B cell (primary cell): Measurements from ENCODE around the gene TENT5C. TPM values are rescaled to one million over a fixed set of nuclear protein-coding genes. Genes with fewer than 3 reads are reported as not detected.

Source experiments
- ATAC-seq: fragments of 200-7000 bp; cut with Tn5 transposase; one replicate; pipeline ENCODE4 v1.10.0; 2021; ENCODE audit warnings: low read depth, mild to moderate bottlenecking, moderate number of reproducible peaks, moderate library complexity
- CTCF ChIA-PET: fragments of 350-600 bp; sonication (Branson Sonifier 250); formaldehyde crosslinking; loops from one replicate; lab custom pipeline; 2021; ENCODE audit warnings: antibody characterized with exemption, inconsistent platforms; lab: Charles Lee
- POLR2A ChIA-PET: fragments of 350-600 bp; sonication (Branson Sonifier 250); formaldehyde crosslinking; loops from one replicate; lab custom pipeline; 2021; ENCODE audit warnings: antibody characterized with exemption; lab: Charles Lee
- DNase-seq: peaks from one replicate; pipeline ENCODE4 v3.0.0; 2013
- H2AFZ ChIP-seq: 2 replicates; pipeline ENCODE4 v1.6.1; 2012; ENCODE audit warnings: mild to moderate bottlenecking, low read depth, low read length; ENCODE audit not compliant: insufficient read depth, poor library complexity, severe bottlenecking
- H3K27ac ChIP-seq, 2 donors: 1 replicate in 1 of 2; 2 replicates in 1 of 2; pipeline ENCODE4 v1.5.1; 2012 to 2013; ENCODE audit warnings: low read length in 2 of 2, mild to moderate bottlenecking in 2 of 2, moderate library complexity in 1 of 2
- H3K27me3 ChIP-seq, 4 experiments: fragments of 200-600 bp in 1 of 4; sonication (generic) in 1 of 4; replicated peaks in 1 of 4; 1 replicate in 2 of 4; 2 replicates in 2 of 4; pipeline versions ENCODE4 v1.6.1 to v1.7.0; 2013 to 2016; ENCODE audit warnings: low read length in 3 of 4, mild to moderate bottlenecking in 2 of 4, mixed read lengths in 1 of 4, moderate library complexity in 1 of 4; ENCODE audit not compliant: insufficient read depth in 4 of 4, control insufficient read depth in 3 of 4; ENCODE audit errors: control extremely low read depth in 1 of 4
- H3K36me3 ChIP-seq, 2 experiments: replicated peaks in 1 of 2; 1 replicate in 1 of 2; 2 replicates in 1 of 2; pipeline versions ENCODE4 v1.6.1 to v1.7.1; 2013; ENCODE audit warnings: low read length in 1 of 2; ENCODE audit not compliant: insufficient read depth in 2 of 2, control insufficient read depth in 1 of 2; ENCODE audit errors: control extremely low read depth in 1 of 2, extremely low read depth in 1 of 2
- H3K4me1 ChIP-seq, 2 donors: fragments of 200-600 bp in 1 of 2; sonication (generic) in 1 of 2; 1 replicate in 1 of 2; 2 replicates in 1 of 2; pipeline versions ENCODE4 v1.5.1 to v1.6.1; 2013 to 2017; ENCODE audit warnings: low read length in 2 of 2; ENCODE audit not compliant: control insufficient read depth in 2 of 2, insufficient read depth in 2 of 2
- H3K4me2 ChIP-seq: replicated peaks from 2 replicates; pipeline ENCODE3; 2012; ENCODE audit warnings: mild to moderate bottlenecking, low read depth, low read length; ENCODE audit not compliant: poor library complexity, severe bottlenecking
- H3K4me3 ChIP-seq, 5 experiments: fragments of 200-600 bp in 1 of 5; sonication (generic) in 1 of 5; 1 replicate in 3 of 5; 2 replicates in 2 of 5; pipeline versions ENCODE4 v1.5.1 to v1.7.0; 2011 to 2016; ENCODE audit warnings: low read length in 4 of 5, mild to moderate bottlenecking in 4 of 5, low read depth in 2 of 5, control low read depth in 1 of 5, moderate library complexity in 1 of 5; ENCODE audit not compliant: insufficient read depth in 1 of 5; ENCODE audit errors: control extremely low read depth in 1 of 5, extremely low read depth in 1 of 5
- H3K79me2 ChIP-seq: fragments of 200-600 bp; sonication (generic); one replicate; pipeline ENCODE4 v1.6.0; 2016; ENCODE audit warnings: low read length; ENCODE audit not compliant: control insufficient read depth, insufficient read depth
- H3K9ac ChIP-seq: fragments of 200-600 bp; sonication (generic); 2 replicates; pipeline ENCODE4 v1.6.1; 2017; ENCODE audit warnings: mild to moderate bottlenecking, low read length, moderate library complexity
- H3K9me3 ChIP-seq, 3 donors: one replicate each; pipeline versions ENCODE4 v1.6.1 to v1.7.1; 2013; ENCODE audit warnings: low read length in 2 of 3; ENCODE audit not compliant: control insufficient read depth in 2 of 3, insufficient read depth in 1 of 3; ENCODE audit errors: control extremely low read depth in 1 of 3
- H4K20me1 ChIP-seq: 2 replicates; pipeline ENCODE4 v1.6.0; 2012; ENCODE audit warnings: mild to moderate bottlenecking, low read length; ENCODE audit not compliant: insufficient read depth, control insufficient read depth, poor library complexity, severe bottlenecking
- H3K27ac Mint-ChIP-seq: one replicate; pipeline ENCODE4 v1.8.0; 2021; ENCODE audit warnings: mixed read lengths
- H3K27me3 Mint-ChIP-seq: one replicate; pipeline ENCODE4 v1.8.0; 2021; ENCODE audit warnings: mixed read lengths
- H3K4me1 Mint-ChIP-seq: one replicate; pipeline ENCODE4 v1.8.0; 2021; ENCODE audit warnings: mixed read lengths
- H3K4me3 Mint-ChIP-seq: one replicate; pipeline ENCODE4 v1.8.0; 2021; ENCODE audit warnings: mixed read lengths
- H3K9me3 Mint-ChIP-seq: one replicate; pipeline ENCODE4 v1.8.0; 2022; ENCODE audit warnings: mixed read lengths; ENCODE audit not compliant: insufficient read depth
- EZH2 ChIP-seq: IDR thresholded peaks from 2 replicates; pipeline ENCODE4 v1.6.1; 2012; ENCODE audit warnings: borderline replicate concordance, low read depth, mild to moderate bottlenecking, moderate library complexity, low read length; ENCODE audit not compliant: insufficient read depth, poor library complexity, severe bottlenecking
- WGBS: methylation state at CpG from one replicate; pipeline ENCODE4 v1.1.5; 2013; ENCODE audit warnings: missing lambda C conversion rate; ENCODE audit not compliant: insufficient coverage; 5-methylcytosine and 5-hydroxymethylcytosine counted together
- intact Hi-C: fragments of 100-400 bp; cut with micrococcal nuclease; formaldehyde crosslinking; loops from one replicate; pipeline ENCODE4 v1.10.0; 2022
- polyA plus RNA-seq: library from polyadenylated mRNA; depleted of rRNA; stranded (reverse); fragments of >200 nt; gene quantifications from 2 replicates; pipeline ENCODE4 v1.2.3, GENCODE V29; 2012
- total RNA-seq, 2 donors: library from RNA; stranded (reverse); fragments of 120-200 nt in 1 of 2; gene quantifications; 1 replicate in 1 of 2; 2 replicates in 1 of 2; pipeline versions ENCODE4 v1.2.3 to v1.2.4, GENCODE V29; 2013 to 2022
- TF ChIP-seq, protein P1 (sequence below): fragments of 200-600 bp; IDR thresholded peaks from one replicate; pipeline ENCODE4 v1.8.0; 2022; ENCODE audit warnings: antibody characterized with exemption, mild to moderate bottlenecking

TENT5C gene
- total and polyA plus RNA-seq, 2 donors (not counting 1 experiment from before 2014, with no cell fraction given): 65.4 to 112 TPM

DNA sequence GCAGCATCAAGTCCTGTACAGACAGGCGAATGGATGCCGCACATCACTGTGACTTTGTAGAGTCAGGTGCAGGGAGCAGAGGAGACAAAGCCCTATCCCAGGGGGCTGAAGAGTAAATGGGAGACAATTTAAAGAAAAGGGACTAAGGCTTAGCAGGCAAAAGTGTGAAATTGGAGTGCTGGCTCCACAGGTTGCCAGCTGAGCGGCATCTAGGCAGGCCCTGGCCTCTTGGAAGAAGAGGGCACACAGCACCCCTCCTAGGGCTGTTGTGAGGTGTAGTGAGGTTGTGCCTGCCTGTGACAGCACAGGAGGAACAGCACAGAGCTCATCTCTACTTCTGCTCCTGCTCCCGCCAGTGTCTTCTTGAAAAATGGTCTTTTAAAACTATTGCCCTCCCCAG lies 47.3 kb downstream of the TENT5C start:
- DNase-seq: no peak
- intact Hi-C loops: no loop called here
- no peaks in the 10 kb centered on the region for H3K27me3 Mint-ChIP-seq
- ChIA-PET CTCF (interaction anchor here (1.2 to 18.4 kb wide), 2 partner anchors 9 to 17 kb away, joined by 5 to 262 read pairs; no protein-coding TSS in a partner anchor), POLR2A (no interaction called here)
- no peaks in the 10 kb centered on the region for H4K20me1 ChIP-seq
- H3K4me3 ChIP-seq: peak overlapping the region in 1 of 5 experiments; percentile 37
- no peak for ATAC-seq
- peaks cover 88 to 89% of the 10 kb centered on the region in 2 donors for H3K4me1 ChIP-seq
- H3K4me2 ChIP-seq: peak overlapping the region; percentile 68
- no peak overlapping the region for H2AFZ ChIP-seq
- H3K9me3 ChIP-seq: no peaks in the 10 kb centered on the region
- H3K9ac ChIP-seq: no peak overlapping the region
- TF ChIP-seq, protein P1, sequence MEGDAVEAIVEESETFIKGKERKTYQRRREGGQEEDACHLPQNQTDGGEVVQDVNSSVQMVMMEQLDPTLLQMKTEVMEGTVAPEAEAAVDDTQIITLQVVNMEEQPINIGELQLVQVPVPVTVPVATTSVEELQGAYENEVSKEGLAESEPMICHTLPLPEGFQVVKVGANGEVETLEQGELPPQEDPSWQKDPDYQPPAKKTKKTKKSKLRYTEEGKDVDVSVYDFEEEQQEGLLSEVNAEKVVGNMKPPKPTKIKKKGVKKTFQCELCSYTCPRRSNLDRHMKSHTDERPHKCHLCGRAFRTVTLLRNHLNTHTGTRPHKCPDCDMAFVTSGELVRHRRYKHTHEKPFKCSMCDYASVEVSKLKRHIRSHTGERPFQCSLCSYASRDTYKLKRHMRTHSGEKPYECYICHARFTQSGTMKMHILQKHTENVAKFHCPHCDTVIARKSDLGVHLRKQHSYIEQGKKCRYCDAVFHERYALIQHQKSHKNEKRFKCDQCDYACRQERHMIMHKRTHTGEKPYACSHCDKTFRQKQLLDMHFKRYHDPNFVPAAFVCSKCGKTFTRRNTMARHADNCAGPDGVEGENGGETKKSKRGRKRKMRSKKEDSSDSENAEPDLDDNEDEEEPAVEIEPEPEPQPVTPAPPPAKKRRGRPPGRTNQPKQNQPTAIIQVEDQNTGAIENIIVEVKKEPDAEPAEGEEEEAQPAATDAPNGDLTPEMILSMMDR: no peak
- no peak for TF ChIP-seq EZH2
- H3K27me3 ChIP-seq: no peaks in the 10 kb centered on the region
- peak overlapping the region; percentile 75 for H3K4me3 Mint-ChIP-seq
- H3K79me2 ChIP-seq: peaks cover 8% of the 10 kb centered on the region
- H3K36me3 ChIP-seq: no peaks in the 10 kb centered on the region
- H3K27ac ChIP-seq: peak overlapping the region; percentile 93 to 96
- 100% methylated on average over 2 of the region's 4 CpGs for WGBS
- H3K27ac Mint-ChIP-seq: peak overlapping the region; percentile 93
- peaks cover 91% of the 10 kb centered on the region for H3K4me1 Mint-ChIP-seq
- H3K9me3 Mint-ChIP-seq: no peaks in the 10 kb centered on the region

DNA sequence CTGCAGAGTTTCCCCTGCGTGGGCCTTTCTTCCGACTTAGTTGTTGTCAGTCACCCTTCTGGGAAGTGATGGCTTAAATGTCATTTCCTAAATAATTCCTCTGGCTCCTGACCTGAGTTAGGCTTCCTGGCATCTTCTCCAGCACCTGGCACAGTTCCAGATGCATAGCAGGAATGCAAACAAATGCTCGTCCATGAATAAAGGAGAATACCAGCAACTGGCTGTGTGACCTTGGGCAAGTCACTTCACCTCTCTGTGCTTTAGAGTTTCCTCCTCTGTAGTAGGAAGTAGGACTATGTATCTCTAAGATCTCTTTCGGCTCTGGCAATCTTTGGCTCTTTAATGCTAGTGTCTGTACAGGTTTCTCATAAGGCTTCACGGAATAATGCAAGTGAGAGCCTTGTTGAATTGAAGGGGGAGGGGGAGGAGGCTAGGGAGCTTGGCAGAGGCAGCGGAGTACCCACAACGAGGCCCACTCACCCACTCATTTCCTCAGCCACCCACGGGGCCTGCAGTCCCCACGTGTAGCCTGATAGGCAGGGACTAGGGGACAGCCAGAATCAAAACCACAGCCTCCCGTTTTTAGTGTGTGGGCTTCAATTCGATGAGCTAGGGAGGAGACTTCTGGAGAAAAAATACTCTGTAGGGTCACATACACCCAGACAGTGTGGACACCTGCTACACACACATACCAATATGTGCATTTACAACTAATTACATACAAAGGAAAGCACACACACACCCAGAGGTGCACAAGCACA lies 48.1 kb downstream of the TENT5C start:
- H3K4me1 ChIP-seq: peaks cover 96% of the 10 kb centered on the region in 2 donors
- peak overlapping the region in 3 of 5 experiments; percentile 12 to 37 (median 28) for H3K4me3 ChIP-seq
- Mint-ChIP-seq H3K9me3 (no peaks in the 10 kb centered on the region), H3K4me3 (peak overlapping the region; percentile 75), H3K4me1 (peaks cover 93% of the 10 kb centered on the region), H3K27me3 (no peaks in the 10 kb centered on the region), H3K27ac (peak overlapping the region; percentile 93)
- intact Hi-C loops: loop anchor here (1.0 to 2.0 kb wide), 3 partner anchors 10 to 47 kb away; partner anchors contain the start of gene TENT5C
- 96% methylated on average over 3 of the region's 11 CpGs for WGBS
- ChIA-PET POLR2A (interaction anchor here (0.6 to 4.4 kb wide), 9 partner anchors 10 to 119 kb away, joined by 3 to 31 read pairs (median 5); partner anchors contain the start of gene TENT5C), CTCF (interaction anchor here (1.0 to 25.0 kb wide), 8 partner anchors 10 to 112 kb away, joined by 3 to 518 read pairs (median 7); partner anchors contain the start of gene TENT5C)
- ATAC-seq: peak; percentile 20
- H4K20me1 ChIP-seq: no peaks in the 10 kb centered on the region
- DNase-seq: no peak
- no peaks in the 10 kb centered on the region for H3K27me3 ChIP-seq
- H3K36me3 ChIP-seq: no peaks in the 10 kb centered on the region
- H3K9me3 ChIP-seq: no peaks in the 10 kb centered on the region
- peak overlapping the region; percentile 68 for H3K4me2 ChIP-seq
- peak overlapping the region; percentile 44 for H2AFZ ChIP-seq
- peak overlapping the region; percentile 46 for H3K9ac ChIP-seq
- H3K79me2 ChIP-seq: peaks cover 8% of the 10 kb centered on the region
- TF ChIP-seq, protein P1: no peak
- TF ChIP-seq EZH2: no peak
- H3K27ac ChIP-seq: peak overlapping the region; percentile 93 to 96
